ENCODE measurements around the gene DDOST. TPM values are rescaled to one million over a fixed set of nuclear protein-coding genes. Genes with fewer than 3 reads are reported as not detected.

The DDOST gene
- total RNA-seq, 2 experiments from 2014 or later, result 165 to 180 TPM

GRCh38 chr1:20633190-20634064 is 27.7 kb downstream of the DDOST start, which contains the start of gene PINK1:
TSS of gene PINK1 (plus strand) at chr1:20633458. CDS start at chr1:20633549, 91 bp downstream.
- peak; percentile 93 for DNase-seq
- POLR2A ChIA-PET, result interaction anchor here (0.6 to 0.7 kb wide), 3 partner anchors 12 to 1819 kb away, joined by 3 read pairs; no protein-coding TSS in a partner anchor

GRCh38 chr1:20632386-20632785 is 28.8 kb downstream of the DDOST start:
- no peaks in the 10 kb centered on the region for H3K36me3 Mint-ChIP-seq
- DNase-seq, result no peak
- H3K27me3 Mint-ChIP-seq, result peaks cover 6% of the 10 kb centered on the region
- peaks cover 10% of the 10 kb centered on the region for H3K4me1 Mint-ChIP-seq (ENCODE audit: low read depth)
- no peak overlapping the region for H3K27ac Mint-ChIP-seq
- CTCF ChIA-PET, result interaction anchor here (1.1 to 7.7 kb wide), 12 partner anchors 9 to 560 kb away, joined by 3 to 75 read pairs (median 11); partner anchors contain the start of gene DDOST
- peak overlapping the region; percentile 41 for H3K4me3 Mint-ChIP-seq
- intact Hi-C loops (cut with micrococcal nuclease), result loop anchor here (5.0 kb wide), 1 partner anchor 125 kb away; the partner anchor contains the start of gene MUL1
- H3K9me3 Mint-ChIP-seq, result peaks cover 2% of the 10 kb centered on the region
- POLR2A ChIA-PET, result no interaction called here

More at GRCh38 chr1:20633190-20634064, 27.7 kb downstream of the DDOST start, which contains the start of gene PINK1:
- intact Hi-C loops (cut with micrococcal nuclease), result loop anchor here (5.0 kb wide), 1 partner anchor 126 kb away; the partner anchor contains the start of gene MUL1
- Mint-ChIP-seq H3K4me3 (peak within 1 kb of the TSS; percentile 79), H3K4me1 (ENCODE audit: low read depth) (peaks cover 10% of the 10 kb centered on the region), H3K27ac (peak within 1 kb of the TSS; percentile 33), H3K36me3 (no peaks in the 10 kb centered on the region), H3K27me3 (peaks cover 2% of the 10 kb centered on the region), H3K9me3 (peaks cover 2% of the 10 kb centered on the region)
- CTCF ChIA-PET, result interaction anchor here (0.6 to 7.7 kb wide), 26 partner anchors 8 to 1818 kb away, joined by 3 to 75 read pairs (median 4); partner anchors contain the start of genes DDOST and OTUD3

DNA sequence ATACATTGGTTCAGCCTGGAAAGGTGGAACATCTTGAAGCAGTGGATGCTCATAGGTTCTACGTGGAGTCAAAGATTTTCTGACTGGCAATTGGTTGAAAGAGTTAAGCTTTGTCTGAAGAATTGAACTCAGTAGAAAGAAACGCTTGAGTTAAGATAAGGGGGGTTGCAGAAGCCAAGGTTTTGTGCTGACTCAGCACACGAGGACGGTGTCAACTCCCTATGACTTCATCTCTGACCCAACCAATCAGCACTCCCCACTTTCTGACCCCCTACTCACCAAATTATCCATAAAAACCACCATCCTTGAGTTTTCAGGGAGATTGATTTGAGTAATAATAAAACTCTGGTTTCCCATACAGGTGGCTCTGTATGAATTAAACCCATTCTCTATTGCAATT is 30.4 kb downstream of the DDOST start:
- intact Hi-C loops (cut with micrococcal nuclease), result loop anchor here (5.0 kb wide), 1 partner anchor 123 kb away; the partner anchor contains the start of gene MUL1
- Mint-ChIP-seq H3K4me1 (ENCODE audit: low read depth) (peaks cover 10% of the 10 kb centered on the region), H3K4me3 (no peak overlapping the region), H3K27ac (no peak overlapping the region), H3K9me3 (peaks cover 2% of the 10 kb centered on the region), H3K27me3 (peaks cover 8% of the 10 kb centered on the region), H3K36me3 (no peaks in the 10 kb centered on the region)
- no peak for DNase-seq
- POLR2A ChIA-PET, result no interaction called here
- CTCF ChIA-PET, result interaction anchor here (1.1 to 7.7 kb wide), 4 partner anchors 8 to 108 kb away, joined by 3 to 75 read pairs (median 9); no protein-coding TSS in a partner anchor

GRCh38 chr1:20626524-20626923 is 34.6 kb downstream of the DDOST start:
- POLR2A ChIA-PET, result no interaction called here
- Mint-ChIP-seq H3K9me3 (peaks cover 2% of the 10 kb centered on the region), H3K27ac (no peak overlapping the region), H3K4me3 (no peak overlapping the region), H3K36me3 (no peaks in the 10 kb centered on the region), H3K4me1 (ENCODE audit: low read depth) (no peaks in the 10 kb centered on the region), H3K27me3 (peaks cover 10% of the 10 kb centered on the region)
- DNase-seq, result no peak
- CTCF ChIA-PET, result no interaction called here
- intact Hi-C loops (cut with micrococcal nuclease), result no loop called here

DNA sequence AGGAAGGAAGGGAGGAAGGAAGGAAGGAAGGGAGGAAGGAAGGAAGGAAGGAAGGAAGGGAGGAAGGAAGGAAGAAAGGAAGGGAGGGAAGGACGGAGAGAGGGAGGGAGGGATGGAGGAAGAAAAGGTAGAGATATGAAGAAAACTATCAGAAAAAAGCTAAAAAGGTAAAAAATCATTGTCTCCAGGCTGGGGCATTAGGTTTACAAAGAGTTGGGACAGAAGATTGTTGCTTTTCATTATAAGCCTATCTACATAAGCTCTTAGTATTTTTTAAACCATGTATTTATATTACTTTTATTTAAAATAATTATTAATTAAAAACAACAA is 35.1 kb downstream of the DDOST start:
- Mint-ChIP-seq H3K4me1 (ENCODE audit: low read depth) (no peaks in the 10 kb centered on the region), H3K36me3 (no peaks in the 10 kb centered on the region), H3K4me3 (no peak overlapping the region), H3K27ac (no peak overlapping the region), H3K9me3 (peaks cover 2% of the 10 kb centered on the region), H3K27me3 (peaks cover 10% of the 10 kb centered on the region)
- POLR2A ChIA-PET, result no interaction called here
- intact Hi-C loops (cut with micrococcal nuclease), result no loop called here
- DNase-seq, result no peak
- CTCF ChIA-PET, result interaction anchor here (2.3 kb wide), 1 partner anchor 8 kb away, joined by 9 read pairs; the partner anchor contains the start of gene PINK1

GRCh38 chr1:20625176-20626097 is 35.7 kb downstream of the DDOST start:
- H3K4me1 Mint-ChIP-seq (ENCODE audit: low read depth), result no peaks in the 10 kb centered on the region
- ChIA-PET CTCF (interaction anchor here (0.8 to 2.3 kb wide), 2 partner anchors 9 to 100 kb away, joined by 3 to 9 read pairs; partner anchors contain the start of gene PINK1), POLR2A (no interaction called here)
- H3K27me3 Mint-ChIP-seq, result peaks cover 10% of the 10 kb centered on the region
- H3K27ac Mint-ChIP-seq, result no peak overlapping the region
- H3K4me3 Mint-ChIP-seq, result no peak overlapping the region
- H3K9me3 Mint-ChIP-seq, result peaks cover 2% of the 10 kb centered on the region
- no peak for DNase-seq
- intact Hi-C loops (cut with micrococcal nuclease), result no loop called here
- H3K36me3 Mint-ChIP-seq, result no peaks in the 10 kb centered on the region

DNA sequence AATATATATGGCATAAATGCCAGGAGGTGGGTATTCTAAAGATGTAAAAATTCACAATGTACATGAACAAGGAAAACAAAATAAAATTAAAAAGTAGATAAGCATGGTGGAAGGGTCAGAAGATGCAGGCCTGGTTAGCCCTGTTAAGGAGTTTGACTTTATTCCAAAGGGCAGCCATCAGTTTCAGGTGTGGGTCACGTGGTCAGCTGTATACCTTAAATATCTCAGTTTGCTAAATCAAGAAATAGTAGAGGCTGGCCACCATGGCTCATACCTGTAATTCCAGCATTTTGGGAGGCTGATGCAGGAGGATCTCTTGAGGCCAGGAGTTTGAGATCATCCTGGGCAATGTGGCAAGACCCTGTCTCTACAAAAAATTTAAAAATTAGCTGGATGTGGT is 36.5 kb downstream of the DDOST start:
- Mint-ChIP-seq H3K27me3 (peaks cover 12% of the 10 kb centered on the region), H3K4me1 (ENCODE audit: low read depth) (no peaks in the 10 kb centered on the region), H3K36me3 (no peaks in the 10 kb centered on the region), H3K9me3 (peaks cover 2% of the 10 kb centered on the region), H3K27ac (no peak overlapping the region), H3K4me3 (no peak overlapping the region)
- ChIA-PET CTCF (interaction anchor here (0.8 to 2.3 kb wide), 2 partner anchors 9 to 100 kb away, joined by 3 to 9 read pairs; partner anchors contain the start of gene PINK1), POLR2A (no interaction called here)
- intact Hi-C loops (cut with micrococcal nuclease), result no loop called here
- no peak for DNase-seq

- ChIA-PET CTCF (interaction anchor here (0.6 to 2.6 kb wide), 2 partner anchors 12 to 47 kb away, joined by 4 to 8 read pairs; partner anchors contain the start of gene PINK1), POLR2A (no interaction called here)
- Mint-ChIP-seq H3K4me1 (ENCODE audit: low read depth) (peaks cover 4% of the 10 kb centered on the region), H3K9me3 (no peaks in the 10 kb centered on the region), H3K27ac (no peak overlapping the region), H3K36me3 (no peaks in the 10 kb centered on the region), H3K4me3 (no peak overlapping the region), H3K27me3 (peaks cover 4% of the 10 kb centered on the region)
- intact Hi-C loops (cut with micrococcal nuclease), result no loop called here
- no peak for DNase-seq
Measured at GRCh38 chr1:20621012-20621411, 40.2 kb downstream of the DDOST start.

GRCh38 chr1:20619999-20620398 is 41.2 kb downstream of the DDOST start:
- no peak for DNase-seq
- intact Hi-C loops (cut with micrococcal nuclease), result no loop called here
- Mint-ChIP-seq H3K4me3 (no peak overlapping the region), H3K27ac (no peak overlapping the region), H3K27me3 (peaks cover 2% of the 10 kb centered on the region), H3K9me3 (no peaks in the 10 kb centered on the region), H3K4me1 (ENCODE audit: low read depth) (peaks cover 4% of the 10 kb centered on the region), H3K36me3 (no peaks in the 10 kb centered on the region)
- POLR2A ChIA-PET, result no interaction called here
- CTCF ChIA-PET, result interaction anchor here (2.6 kb wide), 1 partner anchor 13 kb away, joined by 8 read pairs; the partner anchor contains the start of gene PINK1

DNA sequence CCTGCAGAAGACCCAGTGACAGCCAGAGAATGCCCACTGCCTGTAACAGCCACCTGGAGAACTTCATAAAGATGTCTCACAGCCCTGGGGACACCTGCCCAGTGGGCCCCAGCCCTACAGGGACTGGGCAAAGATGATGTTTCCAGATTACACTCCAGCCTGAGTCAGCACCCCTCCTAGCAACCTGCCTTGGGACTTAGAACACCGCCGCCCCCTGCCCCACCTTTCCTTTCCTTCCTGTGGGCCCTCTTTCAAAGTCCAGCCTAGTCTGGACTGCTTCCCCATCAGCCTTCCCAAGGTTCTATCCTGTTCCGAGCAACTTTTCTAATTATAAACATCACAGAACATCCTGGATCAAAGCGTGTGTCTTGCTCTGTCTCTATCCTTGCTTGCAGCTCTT is 42.6 kb downstream of the DDOST start:
- Mint-ChIP-seq H3K36me3 (no peaks in the 10 kb centered on the region), H3K4me1 (ENCODE audit: low read depth) (peaks cover 4% of the 10 kb centered on the region), H3K4me3 (no peak overlapping the region), H3K9me3 (no peaks in the 10 kb centered on the region), H3K27me3 (peaks cover 2% of the 10 kb centered on the region), H3K27ac (no peak overlapping the region)
- CTCF ChIA-PET, result interaction anchor here (1.3 to 2.6 kb wide), 2 partner anchors 15 to 22 kb away, joined by 3 to 8 read pairs; partner anchors contain the start of gene PINK1
- no peak for DNase-seq
- intact Hi-C loops (cut with micrococcal nuclease), result no loop called here
- POLR2A ChIA-PET, result no interaction called here

DNA sequence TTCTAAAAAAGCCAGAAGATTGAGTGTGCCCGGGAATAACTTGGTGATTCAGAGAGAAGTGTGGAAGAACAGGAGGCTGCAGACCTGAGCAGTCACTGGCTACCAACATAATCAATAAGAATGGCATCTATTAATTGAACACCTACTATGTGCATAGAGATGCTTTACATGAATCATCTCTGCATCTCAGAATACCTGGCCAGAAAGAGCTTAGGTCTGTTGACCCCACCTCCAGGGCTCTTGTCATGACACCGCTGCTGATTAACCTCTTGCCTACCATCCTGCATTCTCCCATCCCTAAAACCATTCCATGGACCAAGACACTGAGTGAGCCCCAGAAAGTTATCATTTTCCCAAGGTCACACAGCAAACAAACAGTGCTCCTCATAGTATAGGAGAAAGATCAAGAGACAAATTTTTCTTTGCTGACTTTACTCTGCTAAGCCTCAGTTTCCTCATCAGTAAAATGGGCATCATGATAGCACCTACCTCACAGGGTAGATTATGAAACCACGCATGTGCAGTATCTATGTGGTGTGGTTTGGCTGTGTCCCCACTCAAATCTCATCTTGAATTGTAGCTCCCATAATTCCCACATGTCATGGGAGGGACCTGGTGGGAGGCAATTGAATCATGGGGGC is 44.2 kb downstream of the DDOST start:
- no peak overlapping the region for H3K4me3 Mint-ChIP-seq
- ChIA-PET POLR2A (no interaction called here), CTCF (no interaction called here)
- no peaks in the 10 kb centered on the region for H3K9me3 Mint-ChIP-seq
- no peak overlapping the region for H3K27ac Mint-ChIP-seq
- H3K36me3 Mint-ChIP-seq, result no peaks in the 10 kb centered on the region
- no peak for DNase-seq
- peaks cover 5% of the 10 kb centered on the region for H3K27me3 Mint-ChIP-seq
- H3K4me1 Mint-ChIP-seq (ENCODE audit: low read depth), result peaks cover 4% of the 10 kb centered on the region
- intact Hi-C loops (cut with micrococcal nuclease), result no loop called here

Data from activated CD4-positive, alpha-beta memory T cell treated with anti-CD3 and anti-CD28 coated beads for 36 hours (primary cell).